HG02571 (cell line): Measurements from ENCODE around the gene ATAD1.
"Not testable (repeated sequence)": the region's sequence is repeated elsewhere in the genome, so short reads cannot be mapped to it uniquely, and the experiment has no call there.

ENCODE experiments used
- ATAC-seq: cut with Tn5 transposase; IDR thresholded peaks from one replicate; pipeline ENCODE4 v1.9.1; 2021; ENCODE audit warnings: mild to moderate bottlenecking, moderate library complexity; ENCODE audit not compliant: unreplicated experiment

The ATAD1 gene

GRCh38 chr10:87804939-87805569, 13.0 kb downstream of the ATAD1 start:
- no peak for ATAC-seq

GRCh38 chr10:87803831-87804230, 14.2 kb downstream of the ATAD1 start:
- no peak for ATAC-seq

- ATAC-seq = no peak
Measured at GRCh38 chr10:87803328-87803727, 14.7 kb downstream of the ATAD1 start.

GRCh38 chr10:87801813-87802435, 16.1 kb downstream of the ATAD1 start:
- not testable (repeated sequence) for ATAC-seq

- no peak for ATAC-seq
Measured at GRCh38 chr10:87799860-87800259, 18.2 kb downstream of the ATAD1 start.

GRCh38 chr10:87798082-87798481, 19.9 kb downstream of the ATAD1 start:
- no peak for ATAC-seq

- peak; percentile 69 for ATAC-seq
Measured at GRCh38 chr10:87794285-87794684, 23.7 kb downstream of the ATAD1 start.

- no peak for ATAC-seq
Measured at GRCh38 chr10:87790185-87790584, 27.8 kb downstream of the ATAD1 start.

- no peak for ATAC-seq
Measured at GRCh38 chr10:87786421-87786820, 31.6 kb downstream of the ATAD1 start.

- no peak for ATAC-seq
Measured at GRCh38 chr10:87782721-87783120, 35.3 kb downstream of the ATAD1 start.

- no peak for ATAC-seq
Measured at GRCh38 chr10:87781545-87781944, 36.5 kb downstream of the ATAD1 start.

GRCh38 chr10:87776328-87776727, 41.7 kb downstream of the ATAD1 start:
- ATAC-seq = no peak

GRCh38 chr10:87775766-87776165, 42.3 kb downstream of the ATAD1 start:
- ATAC-seq = no peak

GRCh38 chr10:87771871-87772500, 46.0 kb downstream of the ATAD1 start:
- ATAC-seq = no peak

GRCh38 chr10:87767253-87767652, 50.8 kb downstream of the ATAD1 start:
- no peak for ATAC-seq

GRCh38 chr10:87765666-87766376, 52.2 kb downstream of the ATAD1 start:
- ATAC-seq = no peak

- no peak for ATAC-seq
Measured at GRCh38 chr10:87764072-87764934, 53.7 kb downstream of the ATAD1 start.

GRCh38 chr10:87763086-87763861, 54.8 kb downstream of the ATAD1 start:
- no peak for ATAC-seq

GRCh38 chr10:87761892-87762291, 56.1 kb downstream of the ATAD1 start:
- ATAC-seq = peak; percentile 72

GRCh38 chr10:87761153-87761552, 56.9 kb downstream of the ATAD1 start:
- ATAC-seq = no peak
